ENCODE results near the gene TAS2R38.
"Not testable (repeated sequence)": the region's sequence is repeated elsewhere in the genome, so short reads cannot be mapped to it uniquely, and the experiment has no call there.

The TAS2R38 gene

GRCh38 chr7:141973673-141974072, at the start of gene TAS2R38:
TSS of gene TAS2R38 (minus strand) at chr7:141973773. CDS start at chr7:141973689, 84 bp downstream.
- DNase-seq (ENCODE audit: low read depth), result no peak

- DNase-seq (ENCODE audit: low read depth), result no peak
These were observed 44.6 kb upstream of the TAS2R38 start for GRCh38 chr7:142018154-142018553.

- no peak for DNase-seq (ENCODE audit: low read depth)
These were observed 43.9 kb upstream of the TAS2R38 start for GRCh38 chr7:142017451-142017850.

GRCh38 chr7:142012825-142013511, 39.4 kb upstream of the TAS2R38 start:
- peak; percentile 24 for DNase-seq (ENCODE audit: low read depth)

GRCh38 chr7:142010952-142011548, 37.5 kb upstream of the TAS2R38 start:
- DNase-seq (ENCODE audit: low read depth), result no peak

- no peak for DNase-seq (ENCODE audit: low read depth)
These were observed 35.6 kb upstream of the TAS2R38 start for GRCh38 chr7:142009187-142009586.

- no peak for DNase-seq (ENCODE audit: low read depth)
These were observed 33.0 kb upstream of the TAS2R38 start for GRCh38 chr7:142006577-142006976.

GRCh38 chr7:142002179-142002578, 28.6 kb upstream of the TAS2R38 start:
- no peak for DNase-seq (ENCODE audit: low read depth)

- DNase-seq (ENCODE audit: low read depth), result no peak
These were observed 27.7 kb upstream of the TAS2R38 start for GRCh38 chr7:142001163-142001874.

GRCh38 chr7:142000244-142000643, 26.7 kb upstream of the TAS2R38 start:
- no peak for DNase-seq (ENCODE audit: low read depth)

GRCh38 chr7:141999058-141999623, 25.6 kb upstream of the TAS2R38 start:
- no peak for DNase-seq (ENCODE audit: low read depth)

- DNase-seq (ENCODE audit: low read depth), result no peak
These were observed 19.8 kb upstream of the TAS2R38 start for GRCh38 chr7:141993354-141993753.

GRCh38 chr7:141992688-141993087, 19.1 kb upstream of the TAS2R38 start:
- no peak for DNase-seq (ENCODE audit: low read depth)

- no peak for DNase-seq (ENCODE audit: low read depth)
These were observed 18.6 kb upstream of the TAS2R38 start for GRCh38 chr7:141992156-141992555.

GRCh38 chr7:141991140-141991539, 17.6 kb upstream of the TAS2R38 start:
- DNase-seq (ENCODE audit: low read depth), result no peak

GRCh38 chr7:141990011-141990725, 16.6 kb upstream of the TAS2R38 start:
- DNase-seq (ENCODE audit: low read depth), result no peak

- DNase-seq (ENCODE audit: low read depth), result not testable (repeated sequence)
These were observed 14.2 kb upstream of the TAS2R38 start for GRCh38 chr7:141987803-141988202.

- DNase-seq (ENCODE audit: low read depth), result no peak
These were observed 13.3 kb upstream of the TAS2R38 start for GRCh38 chr7:141986923-141987322.

GRCh38 chr7:141985926-141986325, 12.4 kb upstream of the TAS2R38 start:
- not testable (repeated sequence) for DNase-seq (ENCODE audit: low read depth)

GRCh38 chr7:141979568-141979967, 6.0 kb upstream of the TAS2R38 start:
- no peak for DNase-seq (ENCODE audit: low read depth)

GRCh38 chr7:141978351-141978750, 4.8 kb upstream of the TAS2R38 start:
- no peak for DNase-seq (ENCODE audit: low read depth)

Data from iris pigment epithelial cell (primary cell).